Liver (tissue), 9 donors: Measurements from ENCODE around the gene ITGA6. TPM values are rescaled to one million over a fixed set of nuclear protein-coding genes. Genes with fewer than 3 reads are reported as not detected.

Experiments
- DNase-seq: peaks from one replicate; pipeline ENCODE4 v3.0.0-alpha.2; 2017; ENCODE audit warnings: low spot score
- H3K27ac ChIP-seq, 2 donors: one replicate each; pipeline ENCODE4 v1.7.0; 2013; ENCODE audit warnings: inconsistent platforms in 2 of 2, low read length in 2 of 2, control low read depth in 1 of 2, low read depth in 1 of 2, mild to moderate bottlenecking in 1 of 2
- H3K27me3 ChIP-seq, 4 donors: one replicate each; pipeline versions ENCODE4 v1.6.1 to v1.7.0; 2013; ENCODE audit warnings: low read length in 3 of 4, inconsistent platforms in 1 of 4, mild to moderate bottlenecking in 1 of 4, moderate library complexity in 1 of 4; ENCODE audit not compliant: control insufficient read depth in 4 of 4, insufficient read depth in 4 of 4
- H3K36me3 ChIP-seq, 4 donors: one replicate each; pipeline versions ENCODE4 v1.6.1 to v1.7.0; 2013; ENCODE audit warnings: low read length in 3 of 4, mild to moderate bottlenecking in 3 of 4, low read depth in 1 of 4, moderate library complexity in 1 of 4; ENCODE audit not compliant: control insufficient read depth in 4 of 4, insufficient read depth in 3 of 4
- H3K4me1 ChIP-seq, 4 donors: one replicate each; pipeline versions ENCODE4 v1.6.1 to v1.7.0; 2013; ENCODE audit warnings: low read length in 3 of 4, mild to moderate bottlenecking in 3 of 4, moderate library complexity in 1 of 4; ENCODE audit not compliant: control insufficient read depth in 4 of 4, insufficient read depth in 4 of 4
- H3K4me3 ChIP-seq, 3 donors: one replicate each; pipeline versions ENCODE4 v1.6.1 to v1.7.0; 2013; ENCODE audit warnings: low read length in 3 of 3, control low read depth in 1 of 3, low read depth in 1 of 3, mild to moderate bottlenecking in 1 of 3
- H3K9ac ChIP-seq, 2 donors: one replicate each; pipeline ENCODE4 v1.7.0; 2013; ENCODE audit warnings: low read length in 2 of 2, mild to moderate bottlenecking in 2 of 2, moderate library complexity in 2 of 2, control low read depth in 1 of 2, low read depth in 1 of 2
- H3K9me3 ChIP-seq, 4 donors: one replicate each; pipeline versions ENCODE4 v1.6.1 to v1.7.0; 2013; ENCODE audit warnings: low read length in 3 of 4; ENCODE audit not compliant: control insufficient read depth in 4 of 4
- CTCF ChIP-seq: fragments of 150-350 bp; IDR thresholded peaks from 2 replicates; pipeline ENCODE4 v1.5.1; 2017; ENCODE audit warnings: improper control_type of control experiment, low read depth, low read length; ENCODE audit not compliant: missing input control
- EGR1 ChIP-seq, 2 donors: IDR thresholded peaks; 2 replicates each; pipeline ENCODE4 v1.6.1; 2016 to 2018; ENCODE audit warnings: antibody characterized with exemption in 2 of 2, low read depth in 2 of 2
- FOXA1 ChIP-seq: IDR thresholded peaks from 2 replicates; pipeline ENCODE4 v1.6.1; 2016; ENCODE audit warnings: antibody characterized with exemption
- FOXA2 ChIP-seq: IDR thresholded peaks from 2 replicates; pipeline ENCODE4 v1.6.1; 2016; ENCODE audit warnings: antibody characterized with exemption
- GABPA ChIP-seq, 2 donors: IDR thresholded peaks in 1 of 2; conservative IDR thresholded peaks in 1 of 2; 2 replicates each; pipeline ENCODE4 v1.6.1; 2016; ENCODE audit warnings: antibody characterized with exemption in 2 of 2, mild to moderate bottlenecking in 1 of 2, moderate library complexity in 1 of 2
- HNF4A ChIP-seq, 2 donors: conservative IDR thresholded peaks; 2 replicates each; pipeline ENCODE4 v1.6.1; 2016; ENCODE audit warnings: antibody characterized with exemption in 2 of 2, mild to moderate bottlenecking in 2 of 2
- HNF4G ChIP-seq: IDR thresholded peaks from 2 replicates; pipeline ENCODE4 v1.6.1; 2016; ENCODE audit warnings: antibody characterized with exemption
- MAX ChIP-seq: IDR thresholded peaks from 2 replicates; pipeline ENCODE4 v1.6.1; 2016; ENCODE audit warnings: antibody characterized with exemption
- NR2F2 ChIP-seq: IDR thresholded peaks from 2 replicates; pipeline ENCODE4 v1.6.1; 2016; ENCODE audit warnings: antibody characterized with exemption
- RAD21 ChIP-seq, 2 donors: IDR thresholded peaks; 2 replicates each; pipeline ENCODE4 v1.6.1; 2016; ENCODE audit warnings: antibody characterized with exemption in 2 of 2, mild to moderate bottlenecking in 2 of 2
- REST ChIP-seq: IDR thresholded peaks from 2 replicates; pipeline ENCODE4 v1.6.1; 2016; ENCODE audit warnings: antibody characterized with exemption, mild to moderate bottlenecking
- RXRA ChIP-seq, 2 donors: IDR thresholded peaks; 2 replicates each; pipeline ENCODE4 v1.6.1; 2017 to 2018; ENCODE audit warnings: antibody characterized with exemption in 2 of 2, mild to moderate bottlenecking in 1 of 2
- YY1 ChIP-seq: IDR thresholded peaks from 2 replicates; pipeline ENCODE4 v1.6.1; 2016; ENCODE audit warnings: antibody characterized with exemption, mild to moderate bottlenecking
- ZBTB33 ChIP-seq: IDR thresholded peaks from 2 replicates; pipeline ENCODE4 v1.6.1; 2016; ENCODE audit warnings: antibody characterized with exemption
- WGBS: extraction: QIAGEN DNeasy Blood & Tissue Kit; methylation state at CpG from one replicate; pipeline ENCODE4 v1.1.7; 2013; 5-methylcytosine and 5-hydroxymethylcytosine counted together
- polyA plus RNA-seq, 2 donors: library from polyadenylated mRNA; stranded (reverse) in 1 of 2; unstranded in 1 of 2; fragments of 200-250 nt in 1 of 2; fragments of >200 nt in 1 of 2; fragmentation: Nextera tagmentation in 1 of 2; extraction: Ambion mirVana in 1 of 2; gene quantifications; one replicate each; pipeline versions ENCODE4 v1.2.1 to v1.2.3, GENCODE V29; 2013 to 2015
- total RNA-seq, 2 donors: library from RNA; depleted of rRNA; stranded (reverse); fragments of >200 nt; gene quantifications; one replicate each; pipeline ENCODE4 v1.2.3, GENCODE V29; 2014
- donor health status: healthy.
- donor health status: healthy.
- donor health status: healthy.
- donor health status: healthy.
- donor health status: healthy.

The ITGA6 gene
- total and polyA plus RNA-seq, 4 donors = 5.8 to 21.6 (median 11.4) TPM

- TF ChIP-seq HNF4G = no peak
- TF ChIP-seq YY1 = no peak
- no peak for TF ChIP-seq GABPA (IDR thresholded peaks at IDR 0.05 in 1 of 2, conservative IDR thresholded peaks at IDR 0.05 in 1 of 2)
- no peak for TF ChIP-seq ZBTB33
- no peak for TF ChIP-seq FOXA2
- no peak for TF ChIP-seq RXRA (IDR thresholded peaks at IDR 0.05)
- TF ChIP-seq HNF4A (conservative IDR thresholded peaks at IDR 0.05) = no peak
- no peak for DNase-seq
- Histone ChIP-seq H3K36me3 (no peaks in the 10 kb centered on the region), H3K9me3 (no peaks in the 10 kb centered on the region), H3K9ac (no peak overlapping the region), H3K4me1 (peaks cover 0 to 29% (median 19%) of the 10 kb centered on the region in 4 donors), H3K27me3 (no peaks in the 10 kb centered on the region), H3K27ac (peak overlapping the region; percentile 64 to 71), H3K4me3 (peak overlapping the region in 2 of 3 donors; percentile 80 to 83)
- 71% methylated on average over 17 of the region's 17 CpGs for WGBS
Measured at GRCh38 chr2:172426635-172427255, 641 bp upstream of the ITGA6 start.

GRCh38 chr2:172427990-172428831 is 825 bp downstream of the ITGA6 start:
- peak; percentile 5 for TF ChIP-seq CTCF
- TF ChIP-seq GABPA (IDR thresholded peaks at IDR 0.05 in 1 of 2, conservative IDR thresholded peaks at IDR 0.05 in 1 of 2) = no peak
- TF ChIP-seq YY1 = peak; percentile 11
- H3K27me3 ChIP-seq = no peaks in the 10 kb centered on the region
- WGBS = 4% methylated on average over 63 of the region's 63 CpGs
- peak overlapping the region; percentile 27 to 47 for H3K9ac ChIP-seq
- H3K27ac ChIP-seq = peak overlapping the region; percentile 64 to 71
- no peaks in the 10 kb centered on the region for H3K36me3 ChIP-seq
- DNase-seq = peak; percentile 40
- H3K4me3 ChIP-seq = peak overlapping the region; percentile 62 to 83 (median 80)
- H3K4me1 ChIP-seq = peaks cover 0 to 29% (median 19%) of the 10 kb centered on the region in 4 donors
- H3K9me3 ChIP-seq = no peaks in the 10 kb centered on the region

GRCh38 chr2:172428832-172429210 is 1.4 kb downstream of the ITGA6 start:
- H3K4me3 ChIP-seq = peak overlapping the region; percentile 62 to 83 (median 80)
- H3K36me3 ChIP-seq = no peaks in the 10 kb centered on the region
- H3K9ac ChIP-seq = peak overlapping the region; percentile 27 to 47
- H3K27me3 ChIP-seq = no peaks in the 10 kb centered on the region
- H3K27ac ChIP-seq = peak overlapping the region in 1 of 2 donors; percentile 1
- no peaks in the 10 kb centered on the region for H3K9me3 ChIP-seq
- DNase-seq = no peak
- TF ChIP-seq REST = no peak
- TF ChIP-seq RAD21 (IDR thresholded peaks at IDR 0.05) = peak in 1 of 2 donors; percentile 7
- TF ChIP-seq RXRA (IDR thresholded peaks at IDR 0.05) = no peak
- TF ChIP-seq NR2F2 = no peak
- TF ChIP-seq EGR1 (IDR thresholded peaks at IDR 0.05; ENCODE audit: low read depth in 2 of 2) = no peak
- peak in 1 of 2 donors; percentile 46 for TF ChIP-seq HNF4A (conservative IDR thresholded peaks at IDR 0.05)
- no peak for TF ChIP-seq FOXA1
- no peak for TF ChIP-seq MAX
- peaks cover 0 to 29% (median 19%) of the 10 kb centered on the region in 4 donors for H3K4me1 ChIP-seq
- WGBS = 18% methylated on average over 9 of the region's 9 CpGs
